ENCODE results near the gene CACNA1D. TPM values are rescaled to one million over a fixed set of nuclear protein-coding genes. Genes with fewer than 3 reads are reported as not detected.

Gene CACNA1D
- total and polyA plus RNA-seq, 9 of the 15 experiments (the other 6 are each of a cell fraction or from before 2014, with no cell fraction given), result 0.29 TPM; not detected in 8

DNA sequence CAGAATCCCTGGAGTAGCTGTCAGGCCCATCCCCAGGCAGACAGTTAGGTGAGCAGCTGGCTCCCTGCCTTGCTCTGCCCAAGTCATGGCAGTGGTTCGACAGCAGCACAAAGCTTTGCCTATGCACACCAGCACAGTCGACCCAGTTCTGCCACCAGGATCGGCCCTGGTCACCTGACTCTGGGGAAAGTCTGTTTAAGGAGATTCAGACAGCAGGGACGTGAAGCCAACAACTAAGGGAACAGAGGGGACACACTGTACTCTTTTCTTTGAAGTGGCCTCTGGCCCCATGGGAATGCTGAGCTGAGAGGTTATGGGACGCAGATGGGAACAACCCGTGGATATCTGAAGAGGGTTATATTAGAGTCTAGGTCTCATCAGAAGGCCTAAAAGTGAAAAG is 217.0 kb downstream of the CACNA1D start (continued):
- TF ChIP-seq, protein P1, sequence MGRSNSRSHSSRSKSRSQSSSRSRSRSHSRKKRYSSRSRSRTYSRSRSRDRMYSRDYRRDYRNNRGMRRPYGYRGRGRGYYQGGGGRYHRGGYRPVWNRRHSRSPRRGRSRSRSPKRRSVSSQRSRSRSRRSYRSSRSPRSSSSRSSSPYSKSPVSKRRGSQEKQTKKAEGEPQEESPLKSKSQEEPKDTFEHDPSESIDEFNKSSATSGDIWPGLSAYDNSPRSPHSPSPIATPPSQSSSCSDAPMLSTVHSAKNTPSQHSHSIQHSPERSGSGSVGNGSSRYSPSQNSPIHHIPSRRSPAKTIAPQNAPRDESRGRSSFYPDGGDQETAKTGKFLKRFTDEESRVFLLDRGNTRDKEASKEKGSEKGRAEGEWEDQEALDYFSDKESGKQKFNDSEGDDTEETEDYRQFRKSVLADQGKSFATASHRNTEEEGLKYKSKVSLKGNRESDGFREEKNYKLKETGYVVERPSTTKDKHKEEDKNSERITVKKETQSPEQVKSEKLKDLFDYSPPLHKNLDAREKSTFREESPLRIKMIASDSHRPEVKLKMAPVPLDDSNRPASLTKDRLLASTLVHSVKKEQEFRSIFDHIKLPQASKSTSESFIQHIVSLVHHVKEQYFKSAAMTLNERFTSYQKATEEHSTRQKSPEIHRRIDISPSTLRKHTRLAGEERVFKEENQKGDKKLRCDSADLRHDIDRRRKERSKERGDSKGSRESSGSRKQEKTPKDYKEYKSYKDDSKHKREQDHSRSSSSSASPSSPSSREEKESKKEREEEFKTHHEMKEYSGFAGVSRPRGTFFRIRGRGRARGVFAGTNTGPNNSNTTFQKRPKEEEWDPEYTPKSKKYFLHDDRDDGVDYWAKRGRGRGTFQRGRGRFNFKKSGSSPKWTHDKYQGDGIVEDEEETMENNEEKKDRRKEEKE (IDR thresholded peaks at IDR 0.05; ENCODE audit: borderline replicate concordance in 1 of 2, control insufficient read depth in 1 of 2, low read depth in 2 of 2, low read length in 1 of 2), result no peak

DNA sequence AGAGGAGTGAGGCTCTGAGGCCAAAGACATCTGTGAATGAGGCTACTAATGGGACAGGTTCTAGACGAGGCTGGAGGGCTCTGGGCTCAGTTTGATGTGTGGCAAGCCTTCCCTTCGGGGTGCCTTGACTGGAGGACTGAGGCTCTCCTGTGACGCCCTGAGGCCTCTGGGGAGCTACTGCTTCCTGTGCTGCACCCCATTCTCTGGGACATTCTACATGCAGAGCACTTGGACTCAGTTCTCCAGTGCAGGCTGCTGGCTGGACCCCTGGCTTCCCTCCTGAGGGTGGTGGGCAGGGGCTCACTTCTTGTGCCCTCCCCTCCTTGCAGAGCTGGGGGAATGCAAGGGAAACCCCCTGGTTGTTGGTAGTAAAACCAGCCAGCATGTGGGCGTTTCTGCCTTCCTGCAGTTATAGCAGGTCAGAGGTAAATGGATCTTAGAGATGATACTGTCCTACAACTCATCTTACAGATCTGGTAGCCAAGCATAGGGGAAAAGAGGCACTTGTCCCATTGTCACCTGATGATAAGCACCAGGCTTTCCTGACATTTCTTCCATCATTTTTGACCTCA is 218.5 kb downstream of the CACNA1D start:
- BruUV-seq (replicated peaks), result no TSS peak
- H3K4me2 ChIP-seq (ENCODE audit: insufficient read depth, low read length), result no peak overlapping the region
- ATAC-seq (no peak), FAIRE-seq (no peak), DNase-seq (ENCODE audit: extremely low read depth in 1 of 4, low spot score in 3 of 4) (no peak)
- POLR2A ChIA-PET, result no interaction called here
- TF ChIP-seq HEY1 (CRISPR knock-in tag; IDR thresholded peaks at IDR 0.05; ENCODE audit: borderline replicate concordance) (no peak), YY1 (IDR thresholded peaks at IDR 0.05; ENCODE audit: borderline replicate concordance in 1 of 3, control insufficient read depth in 1 of 3, extremely low read depth in 1 of 3, insufficient read depth in 3 of 3, insufficient read length in 1 of 3, insufficient replicate concordance in 2 of 3, low read depth in 1 of 3, low read length in 2 of 3) (no peak), GATAD2B (IDR thresholded peaks at IDR 0.05; ENCODE audit: borderline replicate concordance) (no peak), ZNF408 (CRISPR knock-in tag; IDR thresholded peaks at IDR 0.05; ENCODE audit: low read depth) (no peak), ZNF124 (CRISPR knock-in tag; IDR thresholded peaks at IDR 0.05) (no peak), TCF3 (CRISPR knock-in tag; IDR thresholded peaks at IDR 0.05) (no peak)
- TF ChIP-seq, protein P2, sequence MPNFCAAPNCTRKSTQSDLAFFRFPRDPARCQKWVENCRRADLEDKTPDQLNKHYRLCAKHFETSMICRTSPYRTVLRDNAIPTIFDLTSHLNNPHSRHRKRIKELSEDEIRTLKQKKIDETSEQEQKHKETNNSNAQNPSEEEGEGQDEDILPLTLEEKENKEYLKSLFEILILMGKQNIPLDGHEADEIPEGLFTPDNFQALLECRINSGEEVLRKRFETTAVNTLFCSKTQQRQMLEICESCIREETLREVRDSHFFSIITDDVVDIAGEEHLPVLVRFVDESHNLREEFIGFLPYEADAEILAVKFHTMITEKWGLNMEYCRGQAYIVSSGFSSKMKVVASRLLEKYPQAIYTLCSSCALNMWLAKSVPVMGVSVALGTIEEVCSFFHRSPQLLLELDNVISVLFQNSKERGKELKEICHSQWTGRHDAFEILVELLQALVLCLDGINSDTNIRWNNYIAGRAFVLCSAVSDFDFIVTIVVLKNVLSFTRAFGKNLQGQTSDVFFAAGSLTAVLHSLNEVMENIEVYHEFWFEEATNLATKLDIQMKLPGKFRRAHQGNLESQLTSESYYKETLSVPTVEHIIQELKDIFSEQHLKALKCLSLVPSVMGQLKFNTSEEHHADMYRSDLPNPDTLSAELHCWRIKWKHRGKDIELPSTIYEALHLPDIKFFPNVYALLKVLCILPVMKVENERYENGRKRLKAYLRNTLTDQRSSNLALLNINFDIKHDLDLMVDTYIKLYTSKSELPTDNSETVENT (CRISPR knock-in tag; IDR thresholded peaks at IDR 0.05), result no peak
- TF ChIP-seq, protein P3, sequence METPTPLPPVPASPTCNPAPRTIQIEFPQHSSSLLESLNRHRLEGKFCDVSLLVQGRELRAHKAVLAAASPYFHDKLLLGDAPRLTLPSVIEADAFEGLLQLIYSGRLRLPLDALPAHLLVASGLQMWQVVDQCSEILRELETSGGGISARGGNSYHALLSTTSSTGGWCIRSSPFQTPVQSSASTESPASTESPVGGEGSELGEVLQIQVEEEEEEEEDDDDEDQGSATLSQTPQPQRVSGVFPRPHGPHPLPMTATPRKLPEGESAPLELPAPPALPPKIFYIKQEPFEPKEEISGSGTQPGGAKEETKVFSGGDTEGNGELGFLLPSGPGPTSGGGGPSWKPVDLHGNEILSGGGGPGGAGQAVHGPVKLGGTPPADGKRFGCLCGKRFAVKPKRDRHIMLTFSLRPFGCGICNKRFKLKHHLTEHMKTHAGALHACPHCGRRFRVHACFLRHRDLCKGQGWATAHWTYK (CRISPR knock-in tag; IDR thresholded peaks at IDR 0.05), result no peak
- H3K9me3 ChIP-seq (replicated peaks; ENCODE audit: control insufficient read depth, insufficient read depth, low read depth, low read length), result no peaks in the 10 kb centered on the region
- H4K20me1 ChIP-seq (replicated peaks; ENCODE audit: control insufficient read depth, insufficient read depth, low read length), result peaks cover 2% of the 10 kb centered on the region; the same call in 1 of the 2 replicates
- peaks cover 0 to 19% of the 10 kb centered on the region in 2 experiments; a peak in 4 of 5 replicates for H3K27me3 ChIP-seq (ENCODE audit: control insufficient read depth in 2 of 2, insufficient read depth in 2 of 2, low read length in 2 of 2)
- no peak overlapping the region for H3K27ac ChIP-seq (ENCODE audit: extremely low read depth, low read depth, low read length)
- no peaks in the 10 kb centered on the region for H3K9me1 ChIP-seq (ENCODE audit: control insufficient read depth, insufficient read depth, low read length)
- WGBS (ENCODE audit: insufficient coverage, low coverage, missing lambda C conversion rate), result 0% methylated on average over 4 of the region's 4 CpGs
- CTCF ChIA-PET (ENCODE audit: low intra/inter-chr PET ratio), result interaction anchor here (0.6 kb wide), 1 partner anchor 13 kb away, joined by 4 read pairs; no protein-coding TSS in a partner anchor
- no peak overlapping the region for H2AFZ ChIP-seq (ENCODE audit: low read depth, low read length)
- H3K4me1 ChIP-seq (replicated peaks in 1 of 2; ENCODE audit: control insufficient read depth in 2 of 2, insufficient read depth in 2 of 2, low read length in 2 of 2), result no peaks in the 10 kb centered on the region; a peak in 1 of 5 replicates
- no peak overlapping the region for H3K4me3 ChIP-seq
- in situ Hi-C loops (cut with MboI) (loop anchor here (10.0 kb wide), 2 partner anchors 338 to 398 kb away; no protein-coding TSS in a partner anchor), intact Hi-C loops (cut with micrococcal nuclease) (loop anchor here (10.0 kb wide), 1 partner anchor 418 kb away; no protein-coding TSS in a partner anchor)
- no peaks in the 10 kb centered on the region for H3K36me3 ChIP-seq (ENCODE audit: control insufficient read depth, insufficient read depth, low read length)
- no peak overlapping the region for H3K9ac ChIP-seq (ENCODE audit: insufficient read depth in 1 of 2, low read depth in 2 of 2, low read length in 2 of 2)
- H3K79me2 ChIP-seq (ENCODE audit: control insufficient read depth, insufficient read depth, low read length), result no peaks in the 10 kb centered on the region

All from K562 (cell line).